ENCODE data around the gene DBX1.
"Not testable (repeated sequence)": the region's sequence is repeated elsewhere in the genome, so short reads cannot be mapped to it uniquely, and the experiment has no call there.

DNA sequence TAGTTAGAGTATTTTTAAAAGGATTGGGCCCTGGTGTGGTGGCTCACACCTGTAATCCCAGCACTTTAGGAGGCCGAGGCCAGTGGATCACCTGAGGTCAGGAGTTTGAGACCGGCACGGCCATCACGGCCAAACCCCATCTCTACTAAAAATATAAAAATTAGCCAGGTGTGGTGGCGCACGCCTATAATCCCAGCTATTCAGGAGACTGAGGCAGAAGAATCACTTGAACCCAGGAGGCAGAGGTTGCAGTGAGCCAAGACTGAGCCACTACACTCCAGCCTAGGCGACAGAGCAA lies 31.8 kb downstream of the DBX1 start:
- TF ChIP-seq, protein P1, sequence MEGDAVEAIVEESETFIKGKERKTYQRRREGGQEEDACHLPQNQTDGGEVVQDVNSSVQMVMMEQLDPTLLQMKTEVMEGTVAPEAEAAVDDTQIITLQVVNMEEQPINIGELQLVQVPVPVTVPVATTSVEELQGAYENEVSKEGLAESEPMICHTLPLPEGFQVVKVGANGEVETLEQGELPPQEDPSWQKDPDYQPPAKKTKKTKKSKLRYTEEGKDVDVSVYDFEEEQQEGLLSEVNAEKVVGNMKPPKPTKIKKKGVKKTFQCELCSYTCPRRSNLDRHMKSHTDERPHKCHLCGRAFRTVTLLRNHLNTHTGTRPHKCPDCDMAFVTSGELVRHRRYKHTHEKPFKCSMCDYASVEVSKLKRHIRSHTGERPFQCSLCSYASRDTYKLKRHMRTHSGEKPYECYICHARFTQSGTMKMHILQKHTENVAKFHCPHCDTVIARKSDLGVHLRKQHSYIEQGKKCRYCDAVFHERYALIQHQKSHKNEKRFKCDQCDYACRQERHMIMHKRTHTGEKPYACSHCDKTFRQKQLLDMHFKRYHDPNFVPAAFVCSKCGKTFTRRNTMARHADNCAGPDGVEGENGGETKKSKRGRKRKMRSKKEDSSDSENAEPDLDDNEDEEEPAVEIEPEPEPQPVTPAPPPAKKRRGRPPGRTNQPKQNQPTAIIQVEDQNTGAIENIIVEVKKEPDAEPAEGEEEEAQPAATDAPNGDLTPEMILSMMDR (IDR thresholded peaks at IDR 0.05), result not testable (repeated sequence)
- TF ChIP-seq POLR2A (IDR thresholded peaks at IDR 0.05), result not testable (repeated sequence)

Measured in esophagus squamous epithelium (tissue), 4 donors.